DOHH2 (cell line): ENCODE measurements around the gene CLIP3.

Experiments
- H3F3A ChIP-seq: fragments of 200-600 bp; sonication (generic), shearing (Covaris generic); 2 replicates; pipeline ENCODE4 v1.6.0; 2016; ENCODE audit warnings: antibody characterized with exemption, mild to moderate bottlenecking; ENCODE audit not compliant: control insufficient read depth, insufficient read depth
- H3K27ac ChIP-seq: fragments of 200-600 bp; sonication (generic); 2 replicates; pipeline ENCODE4 v1.5.1; 2014; ENCODE audit warnings: low read depth, mild to moderate bottlenecking, low read length, moderate library complexity
- H3K27me3 ChIP-seq: fragments of 200-600 bp; sonication (generic); 2 replicates; pipeline ENCODE4 v1.6.1; 2014; ENCODE audit warnings: mild to moderate bottlenecking, low read length, mixed read lengths; ENCODE audit not compliant: control insufficient read depth
- H3K36me3 ChIP-seq: fragments of 200-600 bp; sonication (generic); 2 replicates; pipeline ENCODE4 v1.6.1; 2014; ENCODE audit warnings: mild to moderate bottlenecking, low read length, moderate library complexity, mixed read lengths; ENCODE audit not compliant: control insufficient read depth
- H3K4me1 ChIP-seq: fragments of 200-600 bp; sonication (generic); 2 replicates; pipeline ENCODE4 v1.6.1; 2014; ENCODE audit warnings: mild to moderate bottlenecking, low read length, mixed read lengths; ENCODE audit not compliant: control insufficient read depth
- H3K4me2 ChIP-seq: fragments of 200-600 bp; sonication (generic); 2 replicates; pipeline ENCODE4 v1.6.0; 2014; ENCODE audit warnings: mild to moderate bottlenecking, low read length, moderate library complexity
- H3K4me3 ChIP-seq: fragments of 200-600 bp; sonication (generic); 2 replicates; pipeline ENCODE4 v1.5.1; 2014; ENCODE audit warnings: mild to moderate bottlenecking, low read length, mixed read lengths
- H3K79me2 ChIP-seq: fragments of 200-600 bp; sonication (generic); 2 replicates; pipeline ENCODE4 v1.6.1; 2014; ENCODE audit warnings: mild to moderate bottlenecking, low read length, mixed read lengths; ENCODE audit not compliant: control insufficient read depth
- H3K9me2 ChIP-seq: fragments of 200-600 bp; sonication (generic); replicated peaks from 2 replicates; pipeline ENCODE4 v1.6.1; 2014; ENCODE audit warnings: mild to moderate bottlenecking, low read length, mixed read lengths; ENCODE audit not compliant: control insufficient read depth
- H3K9me3 ChIP-seq: fragments of 200-600 bp; sonication (generic); 2 replicates; pipeline ENCODE4 v1.6.1; 2014; ENCODE audit warnings: antibody characterized with exemption, low read length, mixed read lengths; ENCODE audit not compliant: control insufficient read depth, insufficient read depth
- H4K20me1 ChIP-seq: fragments of 200-600 bp; sonication (generic); 2 replicates; pipeline ENCODE4 v1.6.0; 2014; ENCODE audit warnings: low read depth, mild to moderate bottlenecking, antibody characterized with exemption, low read length, moderate library complexity; ENCODE audit not compliant: control insufficient read depth, insufficient read depth
- EZH2phosphoT487 ChIP-seq: fragments of 200-600 bp; sonication (generic); IDR thresholded peaks from 2 replicates; pipeline ENCODE4 v1.6.1; 2017; ENCODE audit warnings: borderline replicate concordance, mild to moderate bottlenecking, antibody characterized with exemption, low read length, moderate library complexity, mixed read lengths
- TF ChIP-seq, protein P1 (sequence below): fragments of 200-600 bp; sonication (generic); IDR thresholded peaks from one replicate; pipeline ENCODE4 v1.5.1; 2014; ENCODE audit warnings: antibody characterized with exemption, mild to moderate bottlenecking, low read depth, low read length; ENCODE audit not compliant: poor library complexity, severe bottlenecking

CLIP3 gene

DNA sequence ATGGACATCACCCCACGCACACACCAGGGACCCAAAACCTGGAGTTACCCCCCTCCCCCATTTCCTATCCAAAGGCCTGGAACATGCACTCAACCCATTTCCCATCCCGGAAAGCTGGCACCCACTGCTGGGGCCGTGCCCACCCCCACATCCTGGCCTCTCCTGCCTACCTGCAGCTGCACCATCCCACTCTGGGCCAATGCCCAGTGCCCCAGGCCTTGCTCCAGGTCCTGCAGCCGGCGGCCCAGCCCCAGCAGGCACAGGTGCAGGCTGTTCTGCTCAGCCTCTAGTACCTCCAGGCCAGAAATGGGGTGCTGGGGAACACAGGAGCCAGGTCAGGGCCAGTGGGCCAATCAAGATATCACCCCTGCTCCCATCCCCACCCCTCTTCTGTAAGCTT lies 25.7 kb downstream of the CLIP3 start:
- Histone ChIP-seq H3K27ac (no peak overlapping the region), H3F3A (no peaks in the 10 kb centered on the region), H3K36me3 (no peaks in the 10 kb centered on the region), H3K4me1 (no peaks in the 10 kb centered on the region), H3K9me2 (no peaks in the 10 kb centered on the region), H3K9me3 (no peaks in the 10 kb centered on the region), H3K4me2 (no peak overlapping the region), H3K79me2 (no peaks in the 10 kb centered on the region), H4K20me1 (no peaks in the 10 kb centered on the region), H3K27me3 (no peaks in the 10 kb centered on the region), H3K4me3 (no peak overlapping the region)
- TF ChIP-seq EZH2phosphoT487 = no peak
- TF ChIP-seq, protein P1, sequence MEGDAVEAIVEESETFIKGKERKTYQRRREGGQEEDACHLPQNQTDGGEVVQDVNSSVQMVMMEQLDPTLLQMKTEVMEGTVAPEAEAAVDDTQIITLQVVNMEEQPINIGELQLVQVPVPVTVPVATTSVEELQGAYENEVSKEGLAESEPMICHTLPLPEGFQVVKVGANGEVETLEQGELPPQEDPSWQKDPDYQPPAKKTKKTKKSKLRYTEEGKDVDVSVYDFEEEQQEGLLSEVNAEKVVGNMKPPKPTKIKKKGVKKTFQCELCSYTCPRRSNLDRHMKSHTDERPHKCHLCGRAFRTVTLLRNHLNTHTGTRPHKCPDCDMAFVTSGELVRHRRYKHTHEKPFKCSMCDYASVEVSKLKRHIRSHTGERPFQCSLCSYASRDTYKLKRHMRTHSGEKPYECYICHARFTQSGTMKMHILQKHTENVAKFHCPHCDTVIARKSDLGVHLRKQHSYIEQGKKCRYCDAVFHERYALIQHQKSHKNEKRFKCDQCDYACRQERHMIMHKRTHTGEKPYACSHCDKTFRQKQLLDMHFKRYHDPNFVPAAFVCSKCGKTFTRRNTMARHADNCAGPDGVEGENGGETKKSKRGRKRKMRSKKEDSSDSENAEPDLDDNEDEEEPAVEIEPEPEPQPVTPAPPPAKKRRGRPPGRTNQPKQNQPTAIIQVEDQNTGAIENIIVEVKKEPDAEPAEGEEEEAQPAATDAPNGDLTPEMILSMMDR = no peak

DNA sequence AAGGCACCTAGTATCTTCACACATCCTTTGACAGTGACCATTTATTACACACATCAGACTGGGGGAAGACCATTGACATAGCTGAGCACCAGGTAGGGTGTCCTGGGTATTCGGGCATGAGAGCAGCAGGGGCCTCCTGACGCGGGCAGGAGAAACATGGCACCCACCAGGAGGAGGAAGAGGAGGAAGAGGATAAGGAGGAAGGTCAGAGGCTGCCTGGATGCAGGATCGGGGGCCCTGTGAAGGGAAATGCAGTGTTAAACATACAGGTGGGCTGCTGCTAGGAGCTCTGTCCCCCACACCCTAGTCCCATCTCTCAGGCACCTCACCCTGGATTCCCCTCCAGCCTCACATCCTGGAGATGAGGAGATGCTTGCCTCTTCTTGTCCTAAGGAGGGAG lies 29.4 kb downstream of the CLIP3 start:
- TF ChIP-seq EZH2phosphoT487 = no peak
- TF ChIP-seq, protein P1 = no peak
- Histone ChIP-seq H3K36me3 (peaks cover 2% of the 10 kb centered on the region), H3K9me2 (no peaks in the 10 kb centered on the region)

DNA sequence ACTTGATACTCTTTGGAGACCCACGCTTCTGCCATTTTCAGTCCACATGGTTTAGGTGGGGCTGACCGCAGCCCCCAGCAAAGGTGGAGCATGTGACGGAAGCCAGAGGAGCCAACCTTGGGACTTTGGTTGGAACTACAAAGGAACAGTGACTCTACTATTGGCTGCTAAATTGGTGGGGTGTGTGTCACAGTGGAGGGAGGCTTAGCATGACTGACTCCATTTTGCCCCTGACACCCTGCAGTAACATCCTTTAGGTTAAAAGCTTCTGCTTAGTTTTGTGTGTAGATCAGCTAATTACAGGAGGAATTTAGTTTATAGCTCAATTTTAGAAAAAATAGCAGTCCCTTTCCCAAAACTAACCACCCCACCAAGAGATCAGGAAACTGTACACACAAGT lies 31.1 kb downstream of the CLIP3 start:
- Histone ChIP-seq H3F3A (0 out of 2 replicates have a peak, but pooled peaks cover 5% of the 10 kb centered on the region), H3K27ac (no peak overlapping the region), H3K4me2 (no peak overlapping the region), H3K4me1 (peaks cover 4% of the 10 kb centered on the region), H3K79me2 (peaks cover 34% of the 10 kb centered on the region), H3K27me3 (no peaks in the 10 kb centered on the region), H3K4me3 (no peak overlapping the region), H3K36me3 (peaks cover 11% of the 10 kb centered on the region), H3K9me3 (no peaks in the 10 kb centered on the region), H3K9me2 (no peaks in the 10 kb centered on the region), H4K20me1 (0 out of 2 replicates have a peak, but pooled peaks cover 3% of the 10 kb centered on the region)
- TF ChIP-seq, protein P1 = no peak
- no peak for TF ChIP-seq EZH2phosphoT487

More for the DNA sequence above, 29.4 kb downstream of the CLIP3 start:
- H3F3A ChIP-seq = 0 out of 2 replicates have a peak, but pooled peaks cover 5% of the 10 kb centered on the region
- no peaks in the 10 kb centered on the region for H3K27me3 ChIP-seq
- H3K79me2 ChIP-seq = peaks cover 21% of the 10 kb centered on the region
- no peak overlapping the region for H3K27ac ChIP-seq
- no peaks in the 10 kb centered on the region for H3K9me3 ChIP-seq
- no peak overlapping the region for H3K4me3 ChIP-seq
- H4K20me1 ChIP-seq = no peaks in the 10 kb centered on the region
- no peaks in the 10 kb centered on the region for H3K4me1 ChIP-seq
- H3K4me2 ChIP-seq = no peak overlapping the region
